ENCODE measurements around the gene TMEM107.

The TMEM107 gene

GRCh38 chr17:8148560-8148959 is 27.6 kb downstream of the TMEM107 start:
- no peak for DNase-seq

GRCh38 chr17:8147805-8148404 is 28.3 kb downstream of the TMEM107 start:
- no peak for DNase-seq

GRCh38 chr17:8147141-8147804 is 28.9 kb downstream of the TMEM107 start:
- no peak for DNase-seq

GRCh38 chr17:8146381-8147140 is 29.6 kb downstream of the TMEM107 start:
- DNase-seq, result no peak

GRCh38 chr17:8145811-8146210 is 30.4 kb downstream of the TMEM107 start:
- no peak for DNase-seq

GRCh38 chr17:8144401-8145231 is 31.6 kb downstream of the TMEM107 start:
- no peak for DNase-seq

GRCh38 chr17:8143581-8144400 is 32.4 kb downstream of the TMEM107 start:
- no peak for DNase-seq

GRCh38 chr17:8142887-8143580 is 33.1 kb downstream of the TMEM107 start:
- DNase-seq, result no peak

- DNase-seq, result no peak
Observed at GRCh38 chr17:8142158-8142886, 33.9 kb downstream of the TMEM107 start.

- DNase-seq, result no peak
Observed at GRCh38 chr17:8141741-8142140, 34.4 kb downstream of the TMEM107 start.

GRCh38 chr17:8141045-8141444 is 35.1 kb downstream of the TMEM107 start:
- DNase-seq, result no peak

- DNase-seq, result no peak
Observed at GRCh38 chr17:8140065-8141029, 35.8 kb downstream of the TMEM107 start.

- DNase-seq, result peak; percentile 96
Observed at GRCh38 chr17:8138672-8139371, 37.4 kb downstream of the TMEM107 start.

- no peak for DNase-seq
Observed at GRCh38 chr17:8138374-8138671, 37.9 kb downstream of the TMEM107 start.

- DNase-seq, result no peak
Observed at GRCh38 chr17:8137645-8138373, 38.4 kb downstream of the TMEM107 start.

GRCh38 chr17:8133941-8134340 is 42.2 kb downstream of the TMEM107 start:
- no peak for DNase-seq

- DNase-seq, result no peak
Observed at GRCh38 chr17:8133399-8133798, 42.8 kb downstream of the TMEM107 start.

GRCh38 chr17:8131844-8132441 is 44.2 kb downstream of the TMEM107 start:
- no peak for DNase-seq

All from CD4-positive, alpha-beta T cell treated with Interleukin-4 for 4 hours (primary cell).